ENCODE results near the gene LRRC55.

LRRC55 gene

DNA sequence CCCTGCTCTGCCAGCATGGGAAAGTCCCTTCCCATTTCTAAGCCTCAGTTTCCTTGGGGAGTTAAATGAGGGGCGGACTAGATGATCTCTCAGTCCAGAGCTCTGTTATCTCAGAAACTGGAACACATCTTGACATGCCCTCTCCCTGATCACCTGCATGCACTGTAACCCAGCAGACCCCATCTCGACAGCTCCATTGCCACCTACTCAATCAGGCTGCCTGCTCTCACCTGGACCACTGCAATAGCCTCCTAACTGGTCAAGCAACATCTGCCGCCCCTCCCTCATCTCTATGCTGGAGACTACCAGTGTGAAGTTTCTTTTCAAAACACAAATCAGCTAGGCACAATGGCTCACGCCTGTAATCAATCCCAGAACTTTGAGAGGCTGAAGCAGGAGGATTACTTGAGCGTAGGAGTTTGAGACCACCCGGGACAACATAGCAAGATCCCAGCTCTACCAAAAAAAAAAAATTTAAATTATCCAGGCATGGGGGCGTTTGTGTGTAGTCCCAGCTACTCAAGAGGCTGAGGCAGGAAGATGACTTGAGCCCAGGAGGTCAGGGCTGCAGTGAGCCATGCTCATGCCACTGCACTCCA, 22.2 kb downstream of the LRRC55 start:
- DNase-seq: no peak

GRCh38 chr11:57205041-57205641, 23.4 kb downstream of the LRRC55 start:
- DNase-seq: no peak

- no peak for DNase-seq
These were observed 25.4 kb downstream of the LRRC55 start for GRCh38 chr11:57207168-57207567.

DNA sequence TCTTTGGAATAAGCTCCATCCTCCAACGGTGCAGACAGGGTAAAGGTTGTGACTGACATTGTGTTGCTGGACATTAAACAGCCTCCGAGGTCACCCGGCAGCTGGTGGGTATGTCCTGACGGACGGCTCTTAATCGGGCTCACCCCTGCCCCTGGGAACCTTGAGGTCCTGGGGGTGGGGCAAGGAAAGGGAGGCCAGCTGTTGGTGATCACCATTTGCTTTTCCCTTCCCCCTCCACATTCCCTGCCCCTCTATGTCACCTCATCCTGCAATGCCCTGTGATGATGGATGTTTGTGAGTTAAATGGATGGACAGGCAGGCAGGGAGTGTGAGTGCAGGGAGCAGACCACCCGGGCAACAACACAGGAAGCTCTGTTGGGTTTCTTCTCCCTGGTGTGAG, 29.0 kb downstream of the LRRC55 start:
- no peak for DNase-seq

DNA sequence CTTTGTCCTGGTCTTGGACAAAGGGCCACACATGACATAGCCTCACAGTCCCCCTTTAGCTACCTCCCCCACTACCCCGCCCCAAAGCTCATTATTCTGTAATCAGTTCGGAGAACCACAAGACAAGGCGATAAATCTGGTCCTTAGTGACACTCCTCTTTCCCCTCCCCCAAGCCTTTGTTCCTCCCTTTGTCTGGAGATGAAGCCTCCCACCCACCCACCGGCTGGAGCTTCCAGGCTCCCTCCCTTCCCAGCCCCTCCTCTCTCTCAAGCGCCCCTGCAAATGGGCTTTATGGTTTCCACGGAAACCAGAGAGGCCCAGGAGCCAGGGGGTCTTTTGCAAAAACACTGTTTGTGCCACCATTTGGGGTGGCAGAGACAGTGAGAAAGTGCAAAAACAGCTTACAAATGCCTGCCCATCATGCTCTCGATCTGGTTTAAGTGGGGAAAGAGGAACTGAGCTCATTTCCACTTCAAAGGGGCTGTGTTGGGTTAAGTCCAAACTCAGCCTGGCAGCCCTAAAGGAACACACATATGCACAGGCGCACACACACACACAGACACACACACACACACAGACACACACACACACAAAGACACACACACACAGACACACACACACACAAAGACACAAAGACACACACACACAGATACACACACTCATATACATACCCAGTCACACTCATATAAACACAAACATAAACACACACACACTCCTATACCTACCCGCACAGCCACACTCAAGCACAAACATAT, 31.8 kb downstream of the LRRC55 start:
- no peak for DNase-seq

GRCh38 chr11:57214098-57214417, 32.3 kb downstream of the LRRC55 start:
- DNase-seq: no peak

- no peak for DNase-seq
These were observed 32.7 kb downstream of the LRRC55 start for GRCh38 chr11:57214494-57214893.

DNA sequence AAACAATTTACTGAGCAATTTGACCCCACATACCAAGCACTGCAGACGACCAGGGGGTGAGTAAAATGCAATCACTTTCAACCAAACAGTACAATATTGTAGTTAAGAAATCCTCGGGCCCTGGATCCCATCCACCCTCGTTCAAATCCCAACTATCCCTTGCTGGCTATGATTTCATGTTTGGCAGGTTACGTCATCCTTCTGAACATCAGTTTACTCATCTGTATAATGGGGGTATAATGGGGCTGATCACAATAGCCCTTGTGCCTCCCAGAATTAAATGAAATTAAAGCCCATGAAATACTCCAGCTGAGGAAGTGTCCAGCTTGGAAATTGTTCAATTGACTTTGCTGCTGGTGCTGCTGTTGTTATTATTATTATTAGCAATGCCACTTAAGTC, 34.7 kb downstream of the LRRC55 start:
- DNase-seq: no peak

DNA sequence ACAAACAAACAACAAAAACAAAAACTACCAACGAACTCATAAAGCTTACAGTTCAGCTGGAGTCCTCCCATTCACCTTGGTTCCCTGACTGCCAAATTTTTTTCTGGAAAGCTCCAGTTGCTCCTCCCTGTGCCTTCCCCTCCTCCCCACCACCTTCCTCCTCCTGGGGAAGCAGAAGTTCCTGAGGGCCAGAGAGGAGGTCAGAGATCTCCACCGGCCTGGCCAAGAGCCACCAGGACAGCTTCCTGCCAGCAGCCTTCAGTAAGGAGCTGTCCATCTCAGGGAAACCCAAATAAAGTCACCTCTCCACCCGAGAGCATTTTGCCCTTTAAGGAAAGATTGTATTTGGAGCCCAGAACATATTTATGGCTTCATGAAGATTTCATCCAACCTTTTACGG, 35.3 kb downstream of the LRRC55 start:
- DNase-seq: no peak

- DNase-seq: no peak
These were observed 37.4 kb downstream of the LRRC55 start for GRCh38 chr11:57219021-57219627.

GRCh38 chr11:57222239-57222638, 40.5 kb downstream of the LRRC55 start:
- no peak for DNase-seq

DNA sequence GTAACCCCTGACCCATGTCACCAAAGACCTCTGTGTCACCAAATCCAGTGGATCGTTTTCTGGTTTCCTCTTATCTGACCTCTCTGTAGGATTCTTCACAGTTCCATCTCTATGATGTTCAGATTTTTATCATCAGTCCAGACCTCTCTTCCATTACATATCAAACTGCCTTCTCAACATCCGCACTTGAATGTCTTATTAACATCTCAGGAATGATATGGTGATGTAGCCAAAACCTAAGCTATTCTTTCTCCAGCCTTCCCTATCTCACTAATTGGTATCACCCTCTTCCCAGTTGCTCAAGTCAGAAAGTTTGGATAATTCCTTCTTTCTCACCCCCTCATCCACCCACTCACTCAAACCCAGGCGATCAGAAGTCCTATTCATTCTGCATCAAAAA, 41.8 kb downstream of the LRRC55 start:
- no peak for DNase-seq

DNA sequence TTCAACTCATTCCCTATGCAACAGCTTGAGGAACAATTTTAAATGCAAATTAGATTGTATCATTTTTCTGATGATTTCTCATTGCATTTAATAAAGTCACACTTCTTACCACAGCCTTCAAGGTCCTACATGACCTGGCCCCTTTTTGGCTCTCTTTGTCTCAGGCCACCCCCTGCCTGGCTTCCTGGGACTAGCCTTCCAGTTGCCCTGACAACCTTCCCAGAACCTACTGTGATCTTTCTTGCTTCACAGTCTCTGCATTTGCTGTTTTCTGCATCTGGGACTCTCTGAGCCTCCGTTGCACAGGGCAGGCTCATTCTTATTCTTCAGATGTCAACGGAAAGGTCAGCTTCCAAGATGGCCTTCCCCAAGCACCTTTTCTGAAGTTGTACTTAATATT, 42.4 kb downstream of the LRRC55 start:
- DNase-seq: no peak

DNA sequence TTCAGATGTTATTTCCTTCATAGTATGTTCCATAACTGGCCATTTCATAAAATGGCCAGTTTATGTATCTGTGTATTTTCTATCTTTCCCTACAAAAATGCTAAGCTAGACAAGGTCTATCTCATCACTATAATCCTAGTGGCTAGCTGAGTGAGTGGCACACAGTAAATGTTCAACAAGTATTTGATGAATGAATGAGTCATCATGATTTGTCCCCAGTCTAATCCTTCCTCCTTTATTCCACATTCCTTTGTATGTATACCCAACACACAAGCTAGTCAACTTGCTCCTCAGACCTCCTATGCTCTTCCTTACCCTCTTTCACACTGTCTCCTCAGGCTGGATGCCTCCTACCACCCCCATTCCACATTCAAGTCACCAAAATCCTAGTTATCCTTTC, 42.8 kb downstream of the LRRC55 start:
- DNase-seq: no peak

GRCh38 chr11:57228600-57228999, 46.8 kb downstream of the LRRC55 start:
- DNase-seq: no peak

GRCh38 chr11:57230316-57230715, 48.6 kb downstream of the LRRC55 start:
- DNase-seq: no peak

DNA sequence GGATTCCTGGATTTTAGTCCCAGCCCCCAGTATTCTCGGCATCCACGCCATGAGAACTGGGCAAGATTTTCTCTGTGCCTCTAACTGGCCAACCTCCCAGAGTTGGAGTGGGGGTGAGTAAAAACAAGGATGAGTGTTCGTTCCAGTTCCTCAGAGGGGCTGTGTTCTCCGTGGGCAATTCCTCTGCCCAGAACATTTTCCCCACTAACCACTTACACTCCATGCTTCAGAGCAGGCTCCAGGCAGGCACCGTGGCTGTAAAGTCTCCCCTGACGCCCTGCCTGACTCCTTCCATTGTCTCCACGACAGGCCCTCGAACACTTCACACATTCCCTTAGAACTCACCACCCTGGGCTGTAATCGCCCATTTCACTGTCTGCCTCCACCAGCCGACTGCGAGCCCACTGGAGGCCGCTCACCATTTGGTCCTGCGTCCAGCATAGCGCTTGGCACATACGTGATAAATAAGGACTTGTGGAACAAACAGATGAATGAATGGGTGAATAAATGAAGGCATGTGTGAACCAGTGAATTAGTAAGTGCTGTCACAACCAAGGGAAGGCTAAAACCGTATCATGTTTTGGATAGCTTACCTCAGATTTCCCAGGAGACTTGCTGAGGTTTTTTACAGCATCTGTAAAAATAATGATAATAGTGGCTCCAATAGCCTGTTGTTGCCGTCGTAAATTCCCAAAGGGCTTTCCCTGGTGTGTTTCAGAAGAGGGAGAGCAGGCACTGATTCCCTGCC, 49.2 kb downstream of the LRRC55 start:
- no peak for DNase-seq

DNA sequence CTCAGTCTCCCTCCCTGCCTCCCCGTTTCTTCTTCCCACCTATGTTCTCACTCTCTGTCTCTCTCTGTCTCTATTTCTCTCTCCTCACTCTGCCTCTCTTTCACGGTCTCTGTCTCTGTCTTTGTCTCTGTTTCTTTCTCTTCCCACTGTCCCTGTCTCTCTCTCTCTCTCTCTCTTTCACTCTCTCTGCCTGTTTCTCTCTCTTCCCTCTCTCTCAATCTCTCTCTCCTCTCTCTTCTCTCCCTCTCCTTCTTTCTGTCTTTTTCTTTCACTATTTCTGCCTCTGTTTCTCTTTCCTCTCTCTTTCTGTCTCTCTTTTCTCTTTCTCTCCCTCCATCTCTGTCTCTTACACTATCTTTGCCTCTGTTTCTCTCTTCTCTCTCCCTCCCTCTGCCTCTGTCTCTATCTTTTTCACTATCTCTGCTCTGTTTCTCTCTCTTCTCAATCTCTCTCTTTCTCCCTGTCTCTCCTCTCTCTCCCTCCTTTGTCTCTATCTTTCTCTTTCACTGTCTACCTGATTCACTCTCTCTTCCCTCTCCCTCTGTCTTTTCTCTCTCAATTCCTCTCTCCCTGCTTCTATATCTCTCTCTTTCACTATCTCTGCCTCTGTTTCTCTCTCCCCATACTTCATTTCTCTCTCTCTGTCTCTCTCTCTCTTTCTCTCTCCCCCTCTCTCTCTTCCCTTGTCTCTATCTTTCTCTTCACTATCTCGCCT, 49.9 kb downstream of the LRRC55 start:
- no peak for DNase-seq

- DNase-seq: no peak
These were observed 51.9 kb downstream of the LRRC55 start for GRCh38 chr11:57233702-57234101.

DNA sequence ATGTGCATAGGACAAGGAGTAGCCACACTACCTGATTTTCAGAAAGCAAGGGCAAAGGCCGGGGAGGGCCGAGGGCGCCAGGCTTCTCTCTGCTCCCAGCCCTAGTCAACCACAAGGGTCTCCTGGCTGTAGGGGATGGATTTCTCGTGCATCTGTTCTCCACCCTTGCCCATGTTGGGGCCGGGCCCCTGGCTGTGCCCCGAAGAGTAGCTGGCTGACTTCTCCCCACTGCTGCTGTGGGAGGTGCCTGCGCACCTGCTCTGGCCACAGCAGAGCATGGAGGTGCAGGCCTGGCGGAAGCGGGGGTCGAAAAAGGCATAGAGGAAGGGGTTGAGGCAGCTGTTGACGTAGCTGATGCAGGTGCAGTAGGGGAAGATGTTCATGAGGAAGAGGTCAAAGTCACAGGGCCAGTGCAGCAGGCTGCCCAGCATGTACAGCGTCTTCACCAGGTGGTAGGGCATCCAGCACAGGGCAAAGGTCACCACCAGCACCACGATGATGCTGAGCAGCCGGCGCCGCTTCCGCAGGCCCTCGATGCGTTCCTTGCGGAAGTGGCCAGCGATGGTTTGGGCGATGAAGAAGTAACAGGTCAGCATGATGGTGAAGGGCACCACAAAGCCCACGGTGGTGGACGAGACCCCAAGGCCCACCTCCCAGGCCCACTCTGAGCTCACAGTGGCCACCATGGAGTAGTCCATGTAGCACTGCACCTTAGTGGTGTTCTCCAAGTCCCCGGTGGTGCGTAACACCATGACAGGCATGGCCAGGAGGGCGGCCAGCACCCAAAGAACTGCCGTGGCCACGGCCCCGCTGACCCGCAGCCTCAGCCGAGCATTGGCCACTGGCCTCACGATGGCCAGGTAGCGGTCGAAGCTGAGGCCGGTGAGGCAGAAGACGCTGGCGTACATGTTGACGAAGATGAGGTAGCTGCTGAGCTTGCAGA, 54.3 kb downstream of the LRRC55 start:
- no peak for DNase-seq

- no peak for DNase-seq
These were observed 55.5 kb downstream of the LRRC55 start, which contains the start of gene APLNR for GRCh38 chr11:57237204-57237681. Gene APLNR, minus strand, starts transcription at chr11:57237250. Its CDS starts 246 bp downstream, at chr11:57237004.
